ENCODE measurements around the gene RASA2.

- TF ChIP-seq CTCF (IDR thresholded peaks at IDR 0.05) (no peak), POLR2A (IDR thresholded peaks at IDR 0.05) (no peak)
Observed at GRCh38 chr3:141600331-141600730, 113.5 kb downstream of the RASA2 start.
